HG02852 (cell line): ENCODE data around the gene CBFB.

ENCODE experiments used
- ATAC-seq: cut with Tn5 transposase; IDR thresholded peaks from one replicate; pipeline ENCODE4 v1.9.1; 2021; ENCODE audit warnings: mild to moderate bottlenecking, moderate library complexity; ENCODE audit not compliant: unreplicated experiment

The CBFB gene

GRCh38 chr16:67091906-67092566 is 63.1 kb downstream of the CBFB start:
- ATAC-seq: no peak

GRCh38 chr16:67093098-67093726 is 64.3 kb downstream of the CBFB start:
- ATAC-seq: no peak

GRCh38 chr16:67098599-67098998 is 69.7 kb downstream of the CBFB start:
- no peak for ATAC-seq

GRCh38 chr16:67100569-67101310 is 71.8 kb downstream of the CBFB start:
- ATAC-seq: no peak

DNA sequence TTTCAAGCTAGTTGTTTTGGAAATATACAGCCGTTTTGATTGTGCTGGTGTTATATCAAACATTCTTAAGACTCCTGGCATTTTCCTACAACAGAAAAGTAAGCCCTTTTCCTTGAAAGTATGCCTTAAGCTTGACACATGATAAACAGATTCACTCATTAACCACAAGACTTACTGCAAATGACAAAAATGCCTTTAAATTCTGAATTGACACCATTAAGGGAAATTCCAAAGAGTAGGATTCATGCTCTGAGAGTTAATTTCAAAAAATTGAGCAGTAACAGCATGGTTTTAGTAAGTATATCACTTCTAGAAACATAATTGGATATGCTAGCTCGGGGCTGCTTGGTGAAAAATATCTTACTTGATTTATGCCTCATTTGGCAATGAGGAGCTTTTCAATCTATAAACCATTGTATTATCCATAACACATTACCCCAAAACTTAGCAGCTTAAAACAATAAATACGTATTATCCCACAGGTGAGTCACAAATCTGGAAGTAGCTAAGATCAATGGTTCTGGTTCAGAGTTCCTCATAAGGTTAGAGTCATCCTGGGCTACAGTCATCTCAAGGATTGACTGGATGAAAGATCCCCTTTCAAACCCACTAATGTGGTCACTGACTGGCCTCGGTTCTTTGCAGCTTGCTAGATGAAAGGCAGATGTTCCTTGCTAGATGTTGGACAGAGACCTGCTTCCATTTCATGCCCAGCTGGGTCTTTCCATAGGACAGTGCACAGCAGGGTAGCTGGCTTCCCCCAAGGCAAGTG is 72.5 kb downstream of the CBFB start:
- no peak for ATAC-seq

- ATAC-seq: no peak
These were observed 75.1 kb downstream of the CBFB start for GRCh38 chr16:67104061-67104460.

GRCh38 chr16:67104845-67105244 is 75.9 kb downstream of the CBFB start:
- no peak for ATAC-seq

DNA sequence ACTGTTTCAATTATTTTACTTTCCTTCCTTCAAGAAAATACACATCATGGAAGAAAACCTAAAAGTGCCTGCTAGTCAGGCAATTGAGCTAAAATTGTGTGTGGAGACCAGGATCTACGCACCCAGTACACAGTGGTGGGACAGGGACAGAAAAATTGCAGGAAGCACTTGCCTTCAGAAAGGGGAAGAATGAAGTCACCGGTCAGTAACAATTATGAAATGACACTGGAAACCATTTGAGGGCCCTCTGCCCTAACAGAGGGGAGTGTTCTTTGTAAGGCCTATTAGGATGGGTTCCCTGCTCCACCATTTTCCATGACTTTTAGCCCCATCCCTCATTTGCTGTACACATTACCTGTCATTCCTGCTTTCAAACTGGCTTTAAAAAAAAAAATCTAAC is 76.3 kb downstream of the CBFB start:
- ATAC-seq: no peak

- no peak for ATAC-seq
These were observed 76.9 kb downstream of the CBFB start for GRCh38 chr16:67105881-67106280.

- ATAC-seq: no peak
These were observed 79.5 kb downstream of the CBFB start for GRCh38 chr16:67108489-67108888.

DNA sequence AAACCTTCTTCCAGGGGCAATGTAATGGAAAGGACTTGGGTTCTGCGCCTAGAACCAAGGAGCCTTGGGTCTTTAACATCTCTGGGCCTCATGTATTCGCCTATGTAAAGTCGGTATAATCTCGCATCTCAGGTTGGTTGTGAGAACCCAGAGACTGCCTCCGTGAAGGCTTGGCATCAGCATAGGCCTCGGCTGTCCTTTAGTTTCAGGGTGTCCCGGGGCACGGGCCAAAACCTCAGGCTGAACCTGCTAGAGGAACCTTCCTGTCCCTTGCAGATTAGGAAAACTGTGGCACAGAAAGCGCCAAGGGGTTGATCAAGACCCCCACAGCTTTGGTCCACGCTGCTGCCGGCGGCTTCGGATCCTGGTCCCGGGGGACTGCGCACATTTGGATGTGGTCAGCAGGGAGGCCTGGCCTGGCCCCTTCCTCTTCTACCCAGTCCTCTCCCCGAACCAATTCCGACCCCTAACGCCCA is 80.0 kb downstream of the CBFB start:
- no peak for ATAC-seq

DNA sequence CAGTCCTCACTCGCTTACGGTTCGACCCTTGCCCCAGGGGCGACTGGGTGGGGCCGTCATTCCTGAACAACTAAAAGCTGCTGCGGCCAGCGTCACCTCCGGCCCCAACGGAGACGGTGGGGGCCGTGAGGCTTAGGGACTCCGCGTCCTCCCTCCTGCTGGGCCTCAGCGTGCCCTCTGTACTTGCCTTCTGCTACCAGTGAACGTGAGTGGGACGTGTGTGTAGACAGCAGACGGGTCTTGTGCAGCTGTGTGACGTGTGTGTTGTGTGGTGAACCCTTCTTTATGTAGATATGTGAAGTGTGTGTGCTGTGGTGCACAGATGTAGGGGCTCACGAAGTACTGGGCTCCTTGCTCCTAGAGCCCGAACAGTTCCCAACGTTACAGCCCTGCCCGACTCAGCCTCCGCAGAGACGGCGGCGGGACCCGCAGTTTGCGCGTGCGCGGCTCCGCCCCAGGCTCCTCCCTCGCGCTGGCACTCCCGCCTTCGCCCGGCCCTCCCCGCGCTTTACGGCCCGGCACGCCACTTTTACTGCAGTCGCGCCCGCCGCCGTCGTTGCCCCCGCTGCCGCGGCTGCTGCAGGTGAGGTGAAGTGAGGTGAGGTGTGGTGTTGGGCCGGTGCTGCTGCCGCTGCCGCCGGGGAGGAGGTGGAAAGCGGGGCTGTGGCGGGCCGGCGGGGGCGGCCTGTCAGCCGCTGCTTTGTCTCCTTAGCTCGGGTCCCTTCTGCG is 80.6 kb downstream of the CBFB start, which contains the start of gene PHAF1:
Gene PHAF1, plus strand, starts transcription at position 535 of the 729 bp plus-strand sequence. CDS start 235 bp downstream, outside the sequence.
- ATAC-seq: peak; percentile 81

DNA sequence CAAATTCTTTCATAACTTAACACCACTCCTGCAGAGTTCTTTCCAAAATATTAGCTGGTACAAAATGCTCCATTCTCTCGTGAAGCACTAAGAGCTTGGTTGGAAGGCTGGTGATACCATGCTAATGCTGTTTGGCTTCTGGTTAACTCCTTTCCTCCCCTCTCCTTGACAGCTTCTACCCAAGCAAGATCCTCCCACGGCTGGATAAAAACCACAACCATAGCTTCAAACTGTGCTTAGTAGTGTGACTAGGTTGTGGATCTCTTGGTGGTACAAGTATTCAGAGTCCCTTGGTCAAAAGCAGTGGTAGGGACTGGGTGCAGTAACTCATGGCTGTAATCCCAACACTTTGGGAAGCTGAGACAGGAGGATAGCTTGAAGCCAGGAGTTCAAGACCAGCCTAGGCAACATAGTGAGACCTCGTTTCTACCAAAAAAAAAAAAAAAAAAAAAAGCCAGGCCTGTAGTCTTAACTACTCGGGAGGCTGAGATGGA is 83.0 kb downstream of the CBFB start:
- no peak for ATAC-seq

DNA sequence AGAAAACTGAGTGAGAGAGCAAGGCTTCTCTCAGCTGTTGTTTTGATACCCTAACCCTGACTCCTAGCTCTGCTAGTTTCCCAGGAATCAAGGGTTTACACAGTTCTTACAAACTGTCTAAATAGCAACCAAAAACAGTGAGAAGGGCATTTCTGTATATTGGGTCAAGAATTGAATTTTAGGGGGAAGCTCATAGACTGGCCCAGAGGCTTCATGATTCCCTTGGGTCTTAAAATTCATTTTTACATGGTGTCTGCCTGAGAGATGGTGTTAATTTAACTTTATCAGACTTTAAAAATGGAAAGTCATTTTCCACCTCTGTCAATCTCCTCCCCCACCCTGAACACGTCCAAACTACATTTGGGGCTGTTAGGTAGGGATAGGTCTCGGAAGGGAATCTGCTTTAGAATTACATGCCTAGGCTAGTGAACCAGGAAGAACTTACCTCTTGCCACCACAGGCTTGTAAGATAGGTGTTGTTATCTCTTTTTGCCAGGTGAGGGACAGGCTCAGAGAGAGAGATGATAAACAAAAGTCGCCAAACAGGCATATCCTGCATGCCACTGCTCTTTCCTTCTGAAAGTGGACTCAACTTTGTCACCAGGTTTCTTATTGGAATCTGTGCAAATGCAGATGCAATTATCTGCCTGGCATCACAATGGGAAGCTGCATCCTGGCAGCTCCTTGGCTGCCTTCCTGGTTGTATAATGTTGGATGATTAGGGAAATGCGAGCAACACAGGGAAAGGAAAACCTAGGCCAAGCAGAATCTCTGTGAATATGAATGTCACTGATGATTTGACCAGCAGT is 83.8 kb downstream of the CBFB start:
- ATAC-seq: no peak

- ATAC-seq: no peak
These were observed 85.8 kb downstream of the CBFB start for GRCh38 chr16:67114793-67115192.

- no peak for ATAC-seq
These were observed 86.7 kb downstream of the CBFB start for GRCh38 chr16:67115639-67116038.

GRCh38 chr16:67116388-67117311 is 87.7 kb downstream of the CBFB start:
- no peak for ATAC-seq

DNA sequence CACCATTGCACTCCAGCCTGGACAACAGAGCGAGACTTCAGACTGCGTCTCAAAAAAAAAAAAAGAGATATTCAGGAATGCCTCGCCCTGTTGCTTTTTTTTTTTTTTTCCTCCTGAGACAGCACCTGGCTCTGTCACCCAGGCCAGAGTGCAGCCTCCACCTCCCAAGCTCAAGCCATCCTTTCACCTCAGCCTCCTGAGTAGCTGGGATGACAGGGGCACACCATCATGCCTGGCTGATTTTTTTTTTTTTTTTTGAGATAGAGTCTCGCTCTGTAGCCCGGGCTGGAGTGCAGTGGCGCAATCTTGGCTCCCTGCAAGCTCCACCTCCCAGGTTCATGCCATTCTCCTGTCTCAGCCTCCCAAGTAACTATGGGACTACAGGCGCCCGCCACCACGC is 88.8 kb downstream of the CBFB start:
- no peak for ATAC-seq
